ENCODE results near the gene GFI1B. TPM values are rescaled to one million over a fixed set of nuclear protein-coding genes. Genes with fewer than 3 reads are reported as not detected.

GFI1B gene
- total and polyA plus RNA-seq, 10 of the 15 experiments (the other 5 are each of a cell fraction or from before 2014, with no cell fraction given): 0.04 to 0.11 (median 0.05) TPM; not detected in 7

GRCh38 chr9:133028221-133028620, 49.7 kb downstream of the GFI1B start:
- H3K4me1 ChIP-seq (ENCODE audit: control insufficient read depth, insufficient read depth, low read length): peaks cover 13% of the 10 kb centered on the region
- no peak for TF ChIP-seq CHD4 (IDR thresholded peaks at IDR 0.05)
- no peak for TF ChIP-seq TAF1 (IDR thresholded peaks at IDR 0.05; ENCODE audit: borderline replicate concordance, low read depth, low read length)
- no peak for TF ChIP-seq NR2C2 (IDR thresholded peaks at IDR 0.05; ENCODE audit: borderline replicate concordance, control insufficient read depth, insufficient read length, low read depth)
- TF ChIP-seq JUND (IDR thresholded peaks at IDR 0.05; ENCODE audit: low read depth, low read length): no peak
- no peak for TF ChIP-seq BCL3 (IDR thresholded peaks at IDR 0.05; ENCODE audit: borderline replicate concordance, insufficient read depth, low read depth, low read length, poor library complexity, severe bottlenecking)
- no peak for TF ChIP-seq PAX5 (IDR thresholded peaks at IDR 0.05; ENCODE audit: borderline replicate concordance, low read depth, low read length)
- no peak for TF ChIP-seq SPI1 (IDR thresholded peaks at IDR 0.05; ENCODE audit: borderline replicate concordance, insufficient read depth, low read depth, low read length)
- no peak for TF ChIP-seq WRNIP1 (IDR thresholded peaks at IDR 0.05; ENCODE audit: borderline replicate concordance, low read depth, low read length)
- TF ChIP-seq IKZF1 (conservative IDR thresholded peaks at IDR 0.05): no peak
- TF ChIP-seq CBX5 (IDR thresholded peaks at IDR 0.05; ENCODE audit: low read depth): no peak
- no peak for TF ChIP-seq RB1 (IDR thresholded peaks at IDR 0.05; ENCODE audit: borderline replicate concordance)
- TF ChIP-seq SREBF2 (IDR thresholded peaks at IDR 0.05; ENCODE audit: low read length): no peak
- TF ChIP-seq BMI1 (IDR thresholded peaks at IDR 0.05; ENCODE audit: borderline replicate concordance): no peak
- TF ChIP-seq CUX1 (IDR thresholded peaks at IDR 0.05; ENCODE audit: insufficient replicate concordance, low read depth, low read length): no peak
- TF ChIP-seq MYC (IDR thresholded peaks at IDR 0.05; ENCODE audit: insufficient read depth, insufficient read length, insufficient replicate concordance, low read length, severe bottlenecking): no peak
- no peak for TF ChIP-seq IRF5 (IDR thresholded peaks at IDR 0.05; ENCODE audit: borderline replicate concordance)
- TF ChIP-seq ZNF274 (IDR thresholded peaks at IDR 0.05; ENCODE audit: insufficient read depth, insufficient read length): no peak
- no peak for TF ChIP-seq RAD21 (IDR thresholded peaks at IDR 0.05; ENCODE audit: insufficient read depth, low read depth, low read length)
- H3K9me3 ChIP-seq (replicated peaks; ENCODE audit: control insufficient read depth, insufficient read depth, low read length): no peaks in the 10 kb centered on the region; the same call in 2 of the 3 replicates
- no peak overlapping the region for H3K27ac ChIP-seq (ENCODE audit: control insufficient read depth, insufficient read depth)
- WGBS (ENCODE audit: insufficient coverage, insufficient replicate concordance, low lambda C conversion rate, missing lambda C conversion rate): 88% methylated on average over 3 of the region's 3 CpGs
- no peak overlapping the region for H3K9ac ChIP-seq (ENCODE audit: control insufficient read depth, insufficient read depth, low read length)
- no peak overlapping the region for H3K4me2 ChIP-seq (ENCODE audit: control insufficient read depth, insufficient read depth)
- FAIRE-seq: no peak
- in situ Hi-C loops (cut with MboI) (no loop called here), intact Hi-C loops (cut with micrococcal nuclease; ENCODE audit: unreplicated experiment) (loop anchor here (10.0 kb wide), 1 partner anchor 457 kb away; no protein-coding TSS in a partner anchor)
- CTCF ChIA-PET: interaction anchor here (0.7 to 2.1 kb wide), 3 partner anchors 8 to 119 kb away, joined by 3 to 8 read pairs (median 5); no protein-coding TSS in a partner anchor
- no peak for DNase-seq (ENCODE audit: low read depth, low spot score)
- no TSS peak for BruUV-seq (replicated peaks)
- H3K4me3 ChIP-seq: no peak overlapping the region
- peaks cover 32% of the 10 kb centered on the region for H3K79me2 ChIP-seq (ENCODE audit: control insufficient read depth, insufficient read depth, low read length)
- RAD21 ChIA-PET (ENCODE audit: unreplicated experiment): no interaction called here
- no peak for ATAC-seq
- SMC1A ChIA-PET (ENCODE audit: uncharacterized antibody, unreplicated experiment): no interaction called here
- no peaks in the 10 kb centered on the region for H3K27me3 ChIP-seq (replicated peaks in 1 of 2; ENCODE audit: control insufficient read depth in 2 of 2, insufficient read depth in 2 of 2, low read length in 1 of 2)
- POLR2A ChIA-PET: no interaction called here
- no peak overlapping the region for H2AFZ ChIP-seq (ENCODE audit: control insufficient read depth, low read depth, low read length)
- H4K20me1 ChIP-seq (ENCODE audit: control insufficient read depth, insufficient read depth): no peaks in the 10 kb centered on the region
- H3K36me3 ChIP-seq (ENCODE audit: control insufficient read depth in 2 of 2, insufficient read depth in 2 of 2, low read length in 1 of 2): peaks cover 0 to 1% of the 10 kb centered on the region in 2 experiments; a peak in 1 of 4 replicates

Data from GM12878 (cell line).